Naive thymus-derived CD4-positive, alpha-beta T cell (primary cell): ENCODE results near the gene MSH3. TPM values are rescaled to one million over a fixed set of nuclear protein-coding genes. Genes with fewer than 3 reads are reported as not detected.
A peak's percentile ranks its signal among the peaks of the same experiment; 100 is the strongest.
"Not testable (repeated sequence)": the region's sequence is repeated elsewhere in the genome, so short reads cannot be mapped to it uniquely, and the experiment has no call there.

ENCODE experiments used
- ATAC-seq: fragments of 150-1000 bp; cut with Tn5 transposase; 2 replicates; pipeline ENCODE4 v1.10.0; 2021; ENCODE audit warnings: mild to moderate bottlenecking, moderate library complexity
- CTCF ChIA-PET: fragments of 350-600 bp; sonication (Branson Sonifier 250); formaldehyde crosslinking; loops from one replicate; lab custom pipeline; 2021; ENCODE audit warnings: antibody characterized with exemption; lab: Charles Lee
- POLR2A ChIA-PET: fragments of 350-600 bp; sonication (Branson Sonifier 250); formaldehyde crosslinking; loops from one replicate; lab custom pipeline; 2021; ENCODE audit warnings: antibody characterized with exemption, inconsistent platforms; lab: Charles Lee
- DNase-seq, 9 donors: peaks; one replicate each; pipeline versions ENCODE4 v3.0.0 to v3.0.0-alpha.2; 2020 to 2022; ENCODE audit warnings: mixed read lengths in 1 of 9
- H3K27ac ChIP-seq: one replicate; pipeline ENCODE4 v1.7.0; 2013; ENCODE audit warnings: mild to moderate bottlenecking, low read depth, low read length, moderate library complexity
- H3K27me3 ChIP-seq, 2 donors: one replicate each; pipeline ENCODE4 v1.7.0; 2013; ENCODE audit warnings: low read length in 2 of 2, mild to moderate bottlenecking in 2 of 2, moderate library complexity in 2 of 2; ENCODE audit not compliant: control insufficient read depth in 2 of 2, insufficient read depth in 2 of 2
- H3K36me3 ChIP-seq, 3 experiments: 1 replicate in 2 of 3; 2 replicates in 1 of 3; pipeline ENCODE4 v1.7.0; 2013; ENCODE audit warnings: low read length in 3 of 3, mild to moderate bottlenecking in 3 of 3, moderate library complexity in 1 of 3; ENCODE audit not compliant: insufficient read depth in 3 of 3, control insufficient read depth in 2 of 3
- H3K4me1 ChIP-seq, 2 donors: one replicate each; pipeline ENCODE4 v1.7.0; 2013; ENCODE audit warnings: low read length in 2 of 2, mild to moderate bottlenecking in 2 of 2, moderate library complexity in 1 of 2; ENCODE audit not compliant: control insufficient read depth in 2 of 2, insufficient read depth in 2 of 2
- H3K4me3 ChIP-seq: 2 replicates; pipeline ENCODE4 v1.7.0; 2013; ENCODE audit warnings: mild to moderate bottlenecking, low read length
- H3K9me3 ChIP-seq, 3 experiments: 1 replicate in 2 of 3; 2 replicates in 1 of 3; pipeline ENCODE4 v1.7.0; 2013; ENCODE audit warnings: low read length in 3 of 3; ENCODE audit not compliant: control insufficient read depth in 2 of 3
- H3K27ac Mint-ChIP-seq, 9 donors: one replicate each; pipeline ENCODE4 v1.8.0; 2020 to 2022; ENCODE audit warnings: mixed read lengths in 9 of 9, mild to moderate bottlenecking in 8 of 9, moderate library complexity in 5 of 9, inconsistent platforms in 2 of 9
- H3K27me3 Mint-ChIP-seq, 5 donors: one replicate each; pipeline ENCODE4 v1.8.0; 2021 to 2022; ENCODE audit warnings: mixed read lengths in 5 of 5, mild to moderate bottlenecking in 1 of 5
- H3K36me3 Mint-ChIP-seq, 5 donors: one replicate each; pipeline ENCODE4 v1.8.0; 2020 to 2022; ENCODE audit warnings: mixed read lengths in 5 of 5, mild to moderate bottlenecking in 3 of 5, inconsistent platforms in 1 of 5
- H3K4me1 Mint-ChIP-seq, 7 donors: one replicate each; pipeline ENCODE4 v1.8.0; 2020 to 2022; ENCODE audit warnings: mixed read lengths in 7 of 7, mild to moderate bottlenecking in 3 of 7, inconsistent platforms in 1 of 7
- H3K4me3 Mint-ChIP-seq, 10 donors: one replicate each; pipeline ENCODE4 v1.8.0; 2020 to 2022; ENCODE audit warnings: mild to moderate bottlenecking in 10 of 10, mixed read lengths in 10 of 10, moderate library complexity in 6 of 10, inconsistent platforms in 2 of 10
- H3K9me3 Mint-ChIP-seq, 11 donors: one replicate each; pipeline ENCODE4 v1.8.0; 2020 to 2022; ENCODE audit warnings: mixed read lengths in 11 of 11, mild to moderate bottlenecking in 4 of 11, inconsistent platforms in 1 of 11, moderate library complexity in 1 of 11
- intact Hi-C, 2 donors: fragments of 100-400 bp; cut with micrococcal nuclease; formaldehyde crosslinking; loops; one replicate each; pipeline ENCODE4 v1.15.1; 2023
- polyA plus RNA-seq, 2 donors: library from polyadenylated mRNA; unstranded; fragments of 300-500 nt; fragmentation: Illumina TruSeq; gene quantifications; one replicate each; pipeline ENCODE4 v1.2.3, GENCODE V29; 2021
- total RNA-seq, 6 experiments: library from RNA in 5 of 6; stranded (reverse) in 5 of 6; gene quantifications; 1 replicate in 5 of 6; 2 replicates in 1 of 6; pipeline ENCODE4 v1.2.3 and lab custom pipeline; 2021 to 2026

The MSH3 gene
- total and polyA plus RNA-seq, 7 experiments from 2014 or later = 10.5 to 20.9 (median 13.0) TPM

- Mint-ChIP-seq H3K27me3 (no peaks in the 10 kb centered on the region), H3K27ac (peak overlapping the region in 3 of 9 donors; percentile 5 to 36 (median 31)), H3K36me3 (peaks cover 7 to 57% (median 29%) of the 10 kb centered on the region in 5 donors), H3K9me3 (no peaks in the 10 kb centered on the region), H3K4me1 (peaks cover 0 to 14% (median 0%) of the 10 kb centered on the region in 7 donors), H3K4me3 (no peak overlapping the region)
- ATAC-seq (no peak), DNase-seq (no peak)
- intact Hi-C loops = no loop called here
- no peak overlapping the region for H3K27ac ChIP-seq
- H3K27me3 ChIP-seq = no peaks in the 10 kb centered on the region
- H3K36me3 ChIP-seq = peaks cover 0 to 16% (median 0%) of the 10 kb centered on the region in 3 experiments
- no peak overlapping the region for H3K4me3 ChIP-seq
- CTCF ChIA-PET = no interaction called here
- POLR2A ChIA-PET = no interaction called here
- H3K4me1 ChIP-seq = no peaks in the 10 kb centered on the region
- H3K9me3 ChIP-seq = no peaks in the 10 kb centered on the region
Observed at GRCh38 chr5:80777347-80778287, 123.2 kb downstream of the MSH3 start.

DNA sequence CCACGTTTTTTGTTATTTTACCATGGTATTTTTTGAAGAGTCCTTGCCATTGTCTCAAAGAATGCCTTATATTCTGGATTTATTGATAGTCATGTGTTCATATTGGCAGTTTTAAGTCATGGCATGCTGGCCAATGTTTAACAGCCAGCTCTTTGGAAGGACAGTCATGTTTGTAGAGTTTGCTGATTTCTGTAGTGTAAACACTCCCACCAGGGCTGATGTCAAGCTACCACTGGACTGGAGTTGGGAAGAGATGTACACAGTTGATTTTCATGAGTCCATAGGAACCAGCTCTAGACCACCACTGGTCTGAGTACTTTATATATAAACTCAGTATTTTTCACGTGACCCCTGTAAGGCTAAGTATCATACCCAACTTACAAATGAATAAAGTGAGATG, 125.6 kb downstream of the MSH3 start:
- Mint-ChIP-seq H3K27me3 (no peaks in the 10 kb centered on the region), H3K9me3 (no peaks in the 10 kb centered on the region), H3K36me3 (peaks cover 13 to 53% (median 33%) of the 10 kb centered on the region in 5 donors), H3K4me3 (no peak overlapping the region), H3K27ac (no peak overlapping the region), H3K4me1 (peaks cover 0 to 14% (median 0%) of the 10 kb centered on the region in 7 donors)
- H3K27me3 ChIP-seq = no peaks in the 10 kb centered on the region
- H3K4me3 ChIP-seq = no peak overlapping the region
- H3K4me1 ChIP-seq = no peaks in the 10 kb centered on the region
- H3K36me3 ChIP-seq = peaks cover 0 to 19% (median 0%) of the 10 kb centered on the region in 3 experiments
- ATAC-seq (no peak), DNase-seq (no peak)
- H3K9me3 ChIP-seq = no peaks in the 10 kb centered on the region
- CTCF ChIA-PET = no interaction called here
- POLR2A ChIA-PET = no interaction called here
- intact Hi-C loops = no loop called here
- H3K27ac ChIP-seq = no peak overlapping the region

GRCh38 chr5:80780761-80781285, 126.4 kb downstream of the MSH3 start:
- Mint-ChIP-seq H3K27ac (no peak overlapping the region), H3K36me3 (peaks cover 13 to 56% (median 39%) of the 10 kb centered on the region in 5 donors), H3K4me3 (no peak overlapping the region), H3K9me3 (peaks cover 0 to 2% (median 0%) of the 10 kb centered on the region in 11 donors), H3K4me1 (peaks cover 0 to 14% (median 0%) of the 10 kb centered on the region in 7 donors), H3K27me3 (no peaks in the 10 kb centered on the region)
- DNase-seq = no peak
- no peaks in the 10 kb centered on the region for H3K27me3 ChIP-seq
- POLR2A ChIA-PET = no interaction called here
- no peaks in the 10 kb centered on the region for H3K4me1 ChIP-seq
- no peak overlapping the region for H3K27ac ChIP-seq
- ATAC-seq = no peak
- intact Hi-C loops = no loop called here
- peaks cover 0 to 19% (median 0%) of the 10 kb centered on the region in 3 experiments for H3K36me3 ChIP-seq
- CTCF ChIA-PET = no interaction called here
- no peak overlapping the region for H3K4me3 ChIP-seq
- no peaks in the 10 kb centered on the region for H3K9me3 ChIP-seq

- Mint-ChIP-seq H3K9me3 (peaks cover 0 to 2% (median 0%) of the 10 kb centered on the region in 11 donors), H3K27me3 (no peaks in the 10 kb centered on the region), H3K4me1 (peaks cover 0 to 14% (median 0%) of the 10 kb centered on the region in 7 donors), H3K27ac (no peak overlapping the region), H3K4me3 (no peak overlapping the region), H3K36me3 (peaks cover 13 to 56% (median 43%) of the 10 kb centered on the region in 5 donors)
- H3K27ac ChIP-seq = no peak overlapping the region
- H3K36me3 ChIP-seq = peaks cover 0 to 19% (median 0%) of the 10 kb centered on the region in 3 experiments
- ChIA-PET CTCF (no interaction called here), POLR2A (no interaction called here)
- no peaks in the 10 kb centered on the region for H3K27me3 ChIP-seq
- H3K4me3 ChIP-seq = no peak overlapping the region
- ATAC-seq (no peak), DNase-seq (no peak)
- H3K4me1 ChIP-seq = no peaks in the 10 kb centered on the region
- no peaks in the 10 kb centered on the region for H3K9me3 ChIP-seq
- intact Hi-C loops = no loop called here
Observed at GRCh38 chr5:80781356-80781755, 126.9 kb downstream of the MSH3 start.

GRCh38 chr5:80782626-80783025, 128.2 kb downstream of the MSH3 start:
- H3K4me1 Mint-ChIP-seq = peaks cover 0 to 11% (median 0%) of the 10 kb centered on the region in 7 donors
- no peak overlapping the region for H3K27ac ChIP-seq
- no peak for ATAC-seq
- H3K4me3 Mint-ChIP-seq = no peak overlapping the region
- no peaks in the 10 kb centered on the region for H3K27me3 ChIP-seq
- H3K36me3 Mint-ChIP-seq = peaks cover 13 to 56% (median 38%) of the 10 kb centered on the region in 5 donors
- H3K27ac Mint-ChIP-seq = no peak overlapping the region
- H3K36me3 ChIP-seq = peaks cover 0 to 19% (median 0%) of the 10 kb centered on the region in 3 experiments
- ChIA-PET POLR2A (no interaction called here), CTCF (no interaction called here)
- intact Hi-C loops = no loop called here
- H3K27me3 Mint-ChIP-seq = no peaks in the 10 kb centered on the region
- H3K4me3 ChIP-seq = no peak overlapping the region
- no peaks in the 10 kb centered on the region for H3K4me1 ChIP-seq
- peaks cover 0 to 2% (median 0%) of the 10 kb centered on the region in 11 donors for H3K9me3 Mint-ChIP-seq
- no peak for DNase-seq
- no peaks in the 10 kb centered on the region for H3K9me3 ChIP-seq

DNA sequence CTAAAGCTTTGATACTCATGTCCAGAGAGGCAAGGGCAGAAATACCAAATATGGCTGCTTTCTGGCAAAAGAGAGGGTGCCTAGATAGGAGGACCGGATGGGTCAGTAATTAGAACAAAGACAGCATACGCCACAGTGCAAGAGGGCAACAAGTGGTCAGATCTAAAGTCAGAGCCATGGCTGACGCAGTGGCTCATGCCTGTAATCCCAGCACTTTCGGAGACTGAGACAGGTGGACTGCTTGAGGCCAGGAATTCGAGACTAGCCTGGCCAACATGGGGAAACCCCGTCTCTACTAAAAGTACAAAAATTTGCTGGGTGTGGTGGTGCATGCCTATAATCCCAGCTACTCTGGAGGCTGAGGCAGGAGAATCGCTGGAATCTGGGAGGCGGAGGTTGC, 129.3 kb downstream of the MSH3 start:
- H3K27me3 ChIP-seq, ATAC-seq, H3K9me3 Mint-ChIP-seq, H3K27ac ChIP-seq, H3K4me3 Mint-ChIP-seq, H3K4me3 ChIP-seq, POLR2A ChIA-PET, H3K9me3 ChIP-seq, H3K4me1 Mint-ChIP-seq, DNase-seq, H3K4me1 ChIP-seq, H3K27me3 Mint-ChIP-seq, H3K27ac Mint-ChIP-seq, intact Hi-C loops: not testable (repeated sequence)
- CTCF ChIA-PET = interaction anchor here (0.7 kb wide), 1 partner anchor 573 kb away, joined by 4 read pairs; no protein-coding TSS in a partner anchor
- peaks cover 0 to 19% (median 0%) of the 10 kb centered on the region in 3 experiments for H3K36me3 ChIP-seq
- H3K36me3 Mint-ChIP-seq = peaks cover 13 to 50% (median 32%) of the 10 kb centered on the region in 5 donors
